Measurements from ENCODE around the gene ANKRD37.

The ANKRD37 gene

DNA sequence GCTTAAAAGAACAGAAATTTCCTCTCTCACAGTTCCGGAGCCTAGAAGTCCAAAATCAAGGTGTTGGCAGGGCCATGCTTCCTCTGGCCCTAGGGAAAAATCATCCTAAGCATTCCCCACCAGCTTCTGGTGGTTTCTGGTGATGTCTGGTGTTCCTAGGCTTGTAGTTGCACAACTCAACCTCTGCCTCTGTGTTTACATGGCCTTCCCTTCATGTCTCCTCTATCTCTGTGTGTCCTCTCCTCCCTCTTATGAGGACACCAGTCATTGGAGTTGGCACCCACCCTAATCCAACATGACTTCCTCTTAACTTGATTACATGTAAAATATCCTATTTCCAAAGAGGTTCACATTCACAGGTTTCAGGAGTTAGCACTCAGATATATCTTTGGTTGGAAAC is 16.3 kb upstream of the ANKRD37 start:
- no peak for DNase-seq (ENCODE audit: low spot score)

DNA sequence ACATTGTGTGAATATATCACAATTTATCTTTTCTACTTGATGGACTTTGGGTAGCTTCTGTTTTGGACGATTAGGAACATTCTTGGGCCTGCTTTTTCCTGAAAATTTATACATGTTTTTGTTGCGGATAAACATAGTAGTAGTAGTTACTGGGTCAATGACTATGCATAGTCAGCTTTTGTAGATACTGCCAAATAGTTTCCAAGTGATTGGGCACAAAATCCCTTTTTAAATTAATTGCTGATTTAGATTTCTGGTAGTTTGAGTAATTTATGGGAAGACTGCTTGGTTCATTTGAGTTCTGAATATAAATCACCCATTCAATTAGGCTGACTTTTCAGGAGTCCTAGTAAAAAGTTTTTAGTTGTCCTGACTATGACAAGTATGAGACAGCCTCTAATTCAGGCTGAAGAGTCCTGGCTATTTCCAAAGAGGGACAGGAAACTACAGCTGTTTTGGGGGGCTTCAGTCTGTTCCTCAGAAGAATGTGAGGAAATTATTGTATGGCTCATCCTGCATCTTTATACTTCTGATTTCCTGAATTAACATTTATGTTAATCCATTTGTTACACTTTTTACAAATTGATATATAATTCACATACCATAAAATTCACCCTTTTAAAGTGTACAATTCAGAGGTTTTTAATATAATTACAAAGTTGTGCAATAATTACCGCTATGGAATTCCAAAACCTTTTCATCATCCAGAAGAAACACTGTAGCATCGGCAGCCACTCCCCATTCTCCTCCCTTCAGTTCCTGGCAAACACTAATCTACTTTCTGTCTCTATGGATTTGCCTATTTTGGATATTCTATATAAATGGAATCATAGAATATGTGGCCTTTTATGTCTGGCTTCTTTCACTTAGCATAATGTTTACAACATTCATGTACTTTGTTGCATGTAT is 15.1 kb upstream of the ANKRD37 start:
- no peak for DNase-seq (ENCODE audit: low spot score)

DNA sequence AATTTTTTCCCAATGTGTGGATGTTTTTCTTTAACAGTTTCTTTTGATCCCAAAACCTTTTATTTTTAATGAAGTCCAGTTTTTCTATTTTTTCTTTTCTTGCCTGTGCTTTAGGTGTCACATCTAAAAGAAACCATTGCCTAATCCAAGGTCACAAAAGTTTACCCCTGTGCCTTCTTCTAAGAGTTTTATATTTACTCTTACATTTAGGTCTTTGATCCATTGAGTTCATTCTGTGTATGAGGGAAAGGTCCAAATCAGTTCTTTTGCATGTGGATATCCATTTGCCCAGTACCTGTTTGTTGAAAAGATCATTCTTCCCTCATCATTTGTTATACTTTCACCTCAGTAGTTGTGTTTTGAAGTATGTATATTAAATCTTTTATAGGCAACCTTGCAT is 13.9 kb upstream of the ANKRD37 start:
- DNase-seq (ENCODE audit: low spot score), result no peak

DNA sequence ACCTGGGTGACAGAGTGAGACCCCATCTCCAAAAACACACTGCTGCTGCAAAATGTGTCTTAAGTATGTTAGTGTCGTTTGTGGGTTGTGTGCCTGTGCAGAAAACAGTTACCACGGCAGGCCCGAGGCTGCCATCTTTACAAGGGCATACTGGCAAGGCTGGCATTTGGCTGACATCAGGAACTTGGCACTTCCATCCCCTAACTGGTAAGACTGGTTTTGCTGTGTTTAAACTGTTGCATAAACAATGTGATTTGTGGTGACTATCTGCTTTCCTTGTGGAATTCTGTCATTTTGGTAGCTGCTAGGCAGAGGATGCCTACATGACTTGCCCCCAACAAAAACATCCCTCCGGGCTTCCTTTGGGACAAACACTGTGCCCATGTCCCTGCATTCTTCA is 13.2 kb upstream of the ANKRD37 start:
- peak; percentile 6 for DNase-seq (ENCODE audit: low spot score)

DNA sequence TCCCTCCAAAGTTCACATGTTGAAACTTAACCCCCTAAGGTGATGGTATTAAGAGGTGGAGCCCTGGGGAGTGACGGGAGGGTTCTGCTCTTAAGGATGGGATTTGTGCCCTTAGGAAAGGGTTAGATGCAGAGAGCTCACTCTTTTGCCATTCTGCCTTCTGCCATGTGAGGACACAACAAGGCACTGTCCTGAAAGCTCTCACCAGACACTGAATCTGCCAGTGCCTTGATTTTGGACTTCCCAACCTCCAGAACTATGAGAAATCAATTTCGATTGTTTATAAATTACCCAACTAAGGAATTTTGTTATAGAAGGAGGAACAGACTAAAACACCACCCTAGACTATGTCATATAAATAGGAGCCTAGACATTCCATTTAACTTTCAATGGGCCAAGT is 12.6 kb upstream of the ANKRD37 start:
- DNase-seq (ENCODE audit: low spot score), result no peak

DNA sequence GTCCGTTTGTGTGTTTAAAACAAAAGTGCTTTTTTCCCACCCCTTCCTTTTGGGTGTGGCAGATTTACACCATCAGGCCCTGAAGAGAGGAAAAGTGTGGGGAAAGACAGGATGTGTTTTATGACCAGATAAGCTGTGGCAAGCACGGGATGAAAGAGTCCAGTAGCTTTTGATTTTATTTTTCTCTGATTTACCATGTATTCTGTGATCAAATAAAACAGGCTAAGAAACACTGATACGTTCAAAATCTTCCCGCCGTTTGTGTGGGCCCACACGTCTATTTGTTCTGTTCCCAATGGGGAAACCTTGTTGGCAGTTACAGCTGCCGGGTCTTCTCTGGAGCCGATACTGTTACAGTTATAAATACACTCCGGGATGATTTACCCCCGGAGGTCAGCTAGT is 11.7 kb upstream of the ANKRD37 start:
- DNase-seq (ENCODE audit: low spot score), result no peak

DNA sequence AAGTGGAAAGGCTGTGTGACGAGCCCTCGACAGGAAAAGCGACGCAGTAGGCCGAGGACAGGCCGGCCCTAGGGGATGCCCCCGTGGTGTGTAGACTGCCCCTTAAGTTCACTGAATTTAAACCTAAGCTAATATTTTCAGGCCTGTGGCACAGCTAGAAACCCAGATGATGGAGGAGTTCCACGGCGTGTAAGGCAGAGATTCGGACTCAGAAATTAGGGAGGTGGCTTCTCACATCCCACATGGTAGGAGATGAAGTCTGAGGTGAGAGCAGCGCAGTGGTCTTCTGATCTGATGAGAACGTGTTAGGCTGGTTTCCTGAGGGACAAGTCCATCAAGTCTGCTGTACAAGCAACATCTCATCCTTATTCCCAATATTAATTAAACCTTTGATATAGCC is 8.7 kb upstream of the ANKRD37 start:
- no peak for DNase-seq (ENCODE audit: low spot score)

DNA sequence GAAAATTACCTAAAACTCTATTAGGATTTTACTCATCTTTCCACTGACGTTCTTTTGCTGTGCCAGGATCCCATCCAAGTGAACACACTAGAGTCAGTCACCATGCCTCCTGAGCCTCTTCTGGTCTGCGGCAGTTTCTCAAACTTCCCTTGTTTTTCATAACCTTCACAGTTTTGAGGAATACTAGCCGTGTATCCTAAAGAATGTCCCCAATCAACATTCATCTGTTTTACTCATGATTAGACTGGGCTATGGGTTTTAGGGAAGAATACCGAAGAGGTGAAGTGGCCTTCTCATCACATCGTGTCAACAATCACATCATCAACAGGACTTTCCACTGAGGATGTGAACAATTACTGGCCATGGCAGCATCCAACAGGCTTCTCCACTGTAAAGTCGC is 5.7 kb upstream of the ANKRD37 start:
- DNase-seq (ENCODE audit: low spot score), result no peak

DNA sequence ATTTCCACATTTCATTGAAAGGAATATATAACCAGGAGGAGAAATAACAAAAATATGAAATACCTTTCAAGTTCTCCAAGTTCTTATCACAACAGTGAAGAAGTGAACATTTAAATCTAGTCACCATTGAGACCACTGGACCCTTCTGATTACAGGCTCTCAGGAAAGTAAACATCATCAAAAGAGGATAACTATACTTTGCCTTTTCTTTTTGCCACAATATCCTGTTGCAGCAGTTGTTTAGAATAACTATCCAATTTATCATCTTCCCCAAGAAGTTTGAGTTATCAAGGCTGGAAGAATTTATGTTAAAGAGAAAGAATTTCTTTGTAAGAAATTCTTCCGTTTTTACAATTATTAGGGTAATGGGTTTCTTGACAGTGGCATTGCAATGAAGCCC is 4.5 kb upstream of the ANKRD37 start:
- no peak for DNase-seq (ENCODE audit: low spot score)

DNA sequence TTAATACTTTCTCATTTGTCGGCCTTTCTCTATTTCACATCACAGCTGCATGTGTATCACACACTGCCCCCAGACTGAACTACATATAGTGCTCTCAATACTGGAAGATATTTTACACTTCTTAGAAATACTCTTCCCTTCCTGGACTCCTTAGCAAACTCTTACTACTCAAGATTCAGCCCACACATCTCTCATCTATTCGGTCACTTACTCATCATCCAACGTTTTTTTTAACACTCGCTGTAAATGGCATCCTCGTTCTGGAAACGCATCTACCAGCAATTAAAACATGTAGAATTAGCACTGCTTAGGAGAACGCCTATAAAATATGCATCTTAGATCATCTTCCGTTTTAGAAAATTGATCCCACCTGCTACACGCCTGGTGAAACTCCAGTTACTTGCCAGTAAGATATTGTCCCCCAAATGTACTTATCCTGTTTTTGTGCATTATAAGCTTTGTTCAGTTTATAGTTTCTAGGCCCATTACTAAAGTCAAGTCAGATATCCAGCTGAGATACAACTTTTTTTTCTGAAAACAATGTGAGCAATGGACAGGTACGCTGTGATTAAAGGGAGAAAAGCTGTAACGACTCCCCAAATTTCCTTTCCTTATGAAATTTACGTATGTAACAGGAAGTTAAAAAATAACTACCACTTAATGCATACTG is 1.9 kb upstream of the ANKRD37 start:
- DNase-seq (ENCODE audit: low spot score), result no peak

DNA sequence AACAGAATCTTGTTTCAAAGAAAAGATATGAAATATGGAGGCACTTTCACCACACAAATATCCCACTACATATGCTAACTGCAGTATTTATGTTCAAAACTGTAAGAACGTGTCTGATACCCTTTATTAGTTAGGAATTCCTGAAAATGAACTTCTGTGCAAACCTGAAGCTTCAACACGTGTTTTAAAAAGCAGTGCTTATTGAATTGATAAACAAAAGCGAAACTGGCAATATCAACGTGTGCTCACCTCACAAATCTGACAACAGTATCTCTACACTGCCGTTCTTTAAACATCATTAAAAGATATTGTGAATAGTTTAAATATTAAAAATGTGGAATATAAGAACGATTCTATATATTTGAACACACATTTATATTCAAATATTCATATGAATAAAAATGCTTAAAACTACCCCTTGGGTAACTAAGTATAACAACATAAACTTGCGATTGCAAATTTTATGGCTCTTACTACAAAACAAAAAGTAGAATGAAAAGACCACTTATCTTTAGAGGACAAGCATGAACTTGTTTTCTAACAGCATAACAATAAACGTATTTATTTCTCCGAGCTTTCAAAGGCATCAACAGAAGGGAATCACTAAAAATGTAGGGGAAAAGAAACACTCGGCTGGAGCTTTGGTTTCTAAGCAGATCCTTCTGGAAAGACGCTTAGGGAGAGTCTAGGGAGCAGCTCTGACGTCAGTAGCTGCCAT is 1.2 kb upstream of the ANKRD37 start, which contains the start of gene LRP2BP:
LRP2BP (minus strand) TSS at position 687 of the 718 bp plus-strand sequence. CDS start 17,738 bp downstream, outside the sequence.
- peak; percentile 19 for DNase-seq (ENCODE audit: low spot score)

DNA sequence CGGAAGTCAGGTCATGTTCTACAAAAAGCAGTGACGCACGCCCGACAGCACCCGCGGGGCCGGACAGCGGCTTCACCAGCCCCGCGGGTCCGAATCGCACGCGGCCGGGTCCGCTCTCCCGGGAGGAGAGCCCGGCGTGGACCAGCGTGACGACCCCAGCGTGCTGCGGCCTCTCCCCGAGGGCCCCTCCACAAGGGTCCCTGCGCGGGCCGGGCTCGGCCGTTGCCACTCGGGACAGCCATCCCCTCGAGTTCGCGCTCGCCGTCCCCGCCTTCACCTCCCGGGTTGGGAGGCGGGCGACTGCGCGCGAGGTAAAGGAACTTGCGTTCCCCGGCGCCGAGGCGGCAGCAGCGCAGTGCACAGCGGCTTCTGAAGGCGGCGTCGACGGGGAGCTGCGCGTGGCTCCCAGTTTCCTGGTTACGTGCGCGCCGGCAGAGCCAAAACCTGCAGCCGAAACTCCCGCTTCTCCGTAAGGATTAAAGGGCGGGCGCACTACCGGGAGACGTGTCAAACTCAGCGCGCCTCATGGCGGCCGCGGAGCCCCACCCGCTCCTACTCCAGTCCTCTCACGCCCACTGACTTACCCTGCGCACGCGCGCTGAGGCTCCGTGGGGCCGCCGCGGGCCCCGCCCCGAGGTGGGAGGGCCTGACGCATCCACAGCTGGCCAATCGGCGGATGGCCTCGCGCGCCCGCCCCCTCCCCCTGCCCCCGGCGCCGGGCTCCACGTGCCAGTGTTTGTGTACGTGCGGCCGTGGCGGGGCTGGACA is 501 bp upstream of the ANKRD37 start:
- DNase-seq (ENCODE audit: low spot score), result peak; percentile 99

DNA sequence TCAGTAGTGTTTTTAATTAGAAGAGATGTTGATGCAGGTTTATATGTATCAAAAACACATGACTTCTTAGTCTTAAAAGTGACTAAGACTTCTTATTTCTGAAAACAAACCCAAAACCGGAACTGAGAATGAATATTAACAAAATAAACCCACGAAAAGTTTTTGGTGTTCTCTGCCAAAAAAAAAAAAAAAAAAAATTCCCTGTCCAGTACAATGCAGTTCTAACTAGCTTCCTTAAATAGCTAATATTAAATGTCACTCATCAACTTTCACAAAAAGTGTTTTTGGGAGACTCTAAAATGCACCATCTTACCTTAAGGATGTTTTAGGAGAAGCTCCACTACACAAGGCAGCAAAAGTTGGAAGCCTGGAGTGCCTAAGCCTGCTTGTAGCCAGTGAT is 2.0 kb downstream of the ANKRD37 start:
- DNase-seq (ENCODE audit: low spot score), result no peak

DNA sequence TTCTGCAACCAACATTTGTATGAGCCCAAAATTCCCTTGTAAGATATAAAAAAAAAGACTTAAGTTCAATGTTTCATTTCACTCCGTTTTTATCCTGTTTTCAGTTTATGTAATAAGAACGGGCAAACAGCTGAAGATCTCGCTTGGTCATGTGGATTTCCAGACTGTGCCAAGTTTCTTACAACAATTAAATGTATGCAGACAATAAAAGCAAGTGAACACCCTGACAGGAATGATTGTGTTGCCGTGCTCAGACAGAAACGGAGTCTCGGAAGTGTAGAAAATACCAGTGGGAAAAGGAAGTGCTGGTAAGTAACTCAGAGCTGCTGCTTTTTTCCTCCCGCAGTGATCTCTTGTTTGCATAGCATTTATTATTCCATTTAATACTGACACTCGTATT is 2.8 kb downstream of the ANKRD37 start:
- no peak for DNase-seq (ENCODE audit: low spot score)

DNA sequence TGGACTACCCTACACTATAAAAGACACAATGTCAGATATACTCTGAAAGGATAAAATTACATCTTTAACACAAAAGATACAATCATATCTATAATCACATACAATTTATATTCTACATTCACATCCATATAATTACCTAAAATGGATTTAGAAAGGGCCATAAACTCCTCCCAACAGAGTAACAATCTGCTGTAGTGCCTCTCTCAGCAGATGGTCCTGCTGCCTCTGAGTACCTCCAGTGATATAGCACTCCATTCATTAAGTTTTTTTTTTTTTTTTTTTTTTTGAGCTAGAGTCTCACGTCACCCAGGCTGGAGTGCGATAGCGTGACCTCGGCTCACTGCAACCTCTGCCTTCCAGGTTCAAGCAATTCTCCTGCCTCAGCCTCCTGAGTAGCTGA is 7.4 kb downstream of the ANKRD37 start:
- DNase-seq (ENCODE audit: low spot score), result no peak

DNA sequence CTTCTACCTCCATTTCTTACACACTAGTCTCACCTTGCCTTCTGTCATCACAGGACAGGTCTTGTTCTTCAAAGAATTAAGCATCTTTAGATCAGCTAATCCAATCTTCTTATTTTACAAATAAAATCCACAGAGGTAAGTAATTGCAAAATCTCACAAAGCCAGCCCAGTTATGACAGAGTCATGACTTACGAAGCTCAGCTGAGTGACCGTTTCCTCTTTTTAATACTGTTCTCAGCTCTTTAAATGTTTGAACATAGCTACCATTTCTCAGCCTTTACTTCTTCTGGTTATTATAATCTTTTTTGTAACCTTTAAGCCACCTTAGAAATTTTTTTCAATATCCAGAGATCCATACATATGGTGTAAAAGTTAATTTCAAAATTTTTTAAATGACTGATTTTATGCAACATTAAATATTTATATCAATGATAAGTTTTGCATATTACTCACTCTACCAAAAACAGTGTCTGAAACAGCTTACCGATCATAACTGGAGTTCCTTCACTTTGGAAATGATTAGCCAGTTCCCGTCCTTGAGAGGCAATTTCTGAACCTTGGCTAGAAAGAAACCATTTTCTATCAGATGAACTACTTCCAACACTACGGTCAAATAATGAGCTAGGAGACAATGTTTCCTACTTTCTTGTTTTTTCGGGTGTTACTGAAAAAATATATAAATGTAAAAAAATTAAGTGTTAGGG is 8.8 kb downstream of the ANKRD37 start:
- DNase-seq (ENCODE audit: low spot score), result no peak

DNA sequence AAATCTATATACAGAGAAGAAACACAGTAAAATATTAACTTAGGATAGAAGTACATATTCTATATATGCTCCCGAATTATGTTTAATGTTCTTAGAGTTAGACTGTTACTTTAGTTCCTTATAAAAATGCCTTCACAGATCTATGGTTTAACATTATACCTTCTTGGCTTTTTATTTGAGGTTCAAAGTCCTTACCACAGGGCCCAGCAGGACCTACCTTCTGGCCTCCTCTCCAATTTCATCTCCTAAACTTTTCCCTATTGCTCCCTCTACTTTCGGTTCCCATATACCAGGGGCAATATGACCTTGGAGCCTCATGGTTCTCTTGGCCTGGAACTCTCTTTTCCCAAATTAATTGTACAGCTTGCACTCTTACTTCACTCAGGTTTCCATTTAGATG is 11.8 kb downstream of the ANKRD37 start:
- DNase-seq (ENCODE audit: low spot score), result no peak

DNA sequence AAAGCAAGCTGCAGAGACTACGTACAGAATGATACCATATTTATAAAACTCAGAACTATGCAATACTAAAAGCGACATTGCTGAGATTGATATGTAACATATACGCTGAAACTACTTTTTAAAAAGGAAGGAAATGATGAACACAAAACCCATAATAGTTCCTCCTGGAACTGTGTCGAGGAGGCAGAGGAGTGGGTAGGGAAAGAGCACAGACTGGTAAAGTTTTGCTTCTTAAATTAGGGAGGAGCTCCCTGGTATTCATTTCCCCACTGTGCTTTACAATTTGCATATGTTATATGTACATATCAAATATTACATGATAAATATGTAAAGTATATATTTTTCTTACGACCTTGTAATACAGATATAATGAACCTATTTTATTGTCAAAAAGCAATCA is 15.2 kb downstream of the ANKRD37 start:
- no peak for DNase-seq (ENCODE audit: low spot score)

DNA sequence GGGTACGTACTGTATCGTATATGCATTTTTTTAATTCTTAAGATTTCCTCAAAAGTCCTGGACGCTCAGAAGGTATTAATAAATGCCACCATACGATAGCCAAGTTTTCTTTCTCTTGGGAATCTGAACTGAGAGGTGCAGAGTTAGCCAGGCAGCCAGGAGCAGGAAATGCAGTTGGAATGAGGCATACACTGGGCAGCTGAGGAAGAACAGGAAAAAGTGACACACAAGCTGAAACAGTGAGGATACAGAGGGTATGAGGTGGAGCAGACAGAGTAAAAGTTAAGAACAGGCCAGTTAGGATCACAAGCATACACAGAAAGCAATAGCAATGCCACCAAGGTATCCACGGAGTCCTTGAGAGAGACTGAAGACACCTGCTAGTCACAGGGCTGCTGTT is 15.8 kb downstream of the ANKRD37 start:
- peak; percentile 38 for DNase-seq (ENCODE audit: low spot score)

DNA sequence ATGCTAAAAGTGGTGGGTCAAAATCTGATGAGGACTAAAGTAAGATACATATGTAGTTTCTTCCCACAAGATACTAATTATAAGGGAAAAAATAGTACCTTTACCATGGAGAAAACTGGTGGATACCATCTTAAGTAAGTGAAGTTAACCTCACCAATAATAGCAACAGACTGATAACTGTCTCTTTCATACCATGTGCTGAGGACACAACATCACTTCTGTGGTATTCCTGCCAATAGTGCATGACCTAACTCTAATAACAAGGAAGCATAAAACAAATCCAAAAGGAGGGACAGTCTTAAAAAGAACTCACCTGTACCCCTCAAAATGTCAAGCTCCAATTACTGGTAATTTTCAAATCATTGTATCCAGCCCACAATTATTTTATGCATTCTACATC is 20.3 kb downstream of the ANKRD37 start:
- no peak for DNase-seq (ENCODE audit: low spot score)

DNA sequence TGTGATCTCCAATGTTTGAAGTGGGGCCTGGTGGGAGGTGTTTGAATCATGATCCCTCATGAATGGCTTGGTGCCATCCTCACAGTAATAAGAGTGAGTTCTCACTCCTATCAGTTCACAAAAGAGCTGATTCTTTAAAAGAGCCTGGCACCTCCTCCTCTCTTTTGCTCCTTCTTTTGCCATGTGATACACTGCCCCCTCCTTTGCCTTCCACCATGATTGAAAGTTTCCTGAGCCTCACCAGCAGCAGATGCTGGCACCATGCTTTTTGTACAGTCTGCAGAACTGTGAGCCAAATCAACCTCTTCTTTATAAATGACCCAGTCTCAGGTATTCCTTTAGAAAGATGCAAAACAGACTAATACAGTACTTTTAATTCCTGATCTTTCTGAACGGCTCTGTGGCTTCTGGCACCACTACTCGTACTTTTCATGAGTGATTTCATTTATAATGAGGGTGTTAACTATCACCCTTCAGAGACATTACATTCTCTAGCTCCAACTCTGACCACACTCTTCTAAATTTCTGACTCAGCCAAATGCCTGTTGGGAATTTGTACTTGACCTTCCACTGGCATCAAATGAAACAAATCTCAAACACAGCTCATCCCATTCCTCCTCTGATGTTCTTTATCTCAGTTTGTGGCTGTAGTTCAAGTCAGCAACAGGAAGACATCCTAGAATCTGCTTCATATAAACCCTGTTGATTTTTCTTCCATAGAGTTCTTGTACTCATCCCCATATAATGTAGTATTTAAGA is 24.9 kb downstream of the ANKRD37 start:
- DNase-seq (ENCODE audit: low spot score), result peak; percentile 45

Data from kidney tubule cell (primary cell).